Activated CD8-positive, alpha-beta T cell treated with anti-CD3 and anti-CD28 coated beads, Interleukin-2, amount 10 ng/mL, durations not matched to agents 7 days and 5 days (primary cell): ENCODE data around the gene INTS15. TPM values are rescaled to one million over a fixed set of nuclear protein-coding genes. Genes with fewer than 3 reads are reported as not detected.

Experiments used
- ATAC-seq: fragments of 150-1000 bp; cut with Tn5 transposase; one replicate; pipeline ENCODE4 v1.10.0; 2021; ENCODE audit warnings: moderate library complexity
- CTCF ChIA-PET: fragments of 350-600 bp; sonication (Branson Sonifier 250); formaldehyde crosslinking; loops from one replicate; lab custom pipeline; 2021; ENCODE audit warnings: antibody characterized with exemption; lab: Charles Lee
- POLR2A ChIA-PET: fragments of 350-600 bp; sonication (Branson Sonifier 250); formaldehyde crosslinking; loops from one replicate; lab custom pipeline; 2021; ENCODE audit warnings: antibody characterized with exemption; lab: Charles Lee
- DNase-seq: peaks from one replicate; pipeline ENCODE4 v3.0.0-alpha.2; 2020
- H3K27ac Mint-ChIP-seq: one replicate; pipeline ENCODE4 v1.8.0; 2021; ENCODE audit warnings: mild to moderate bottlenecking, mixed read lengths
- H3K27me3 Mint-ChIP-seq: one replicate; pipeline ENCODE4 v1.8.0; 2021; ENCODE audit warnings: low read depth, mixed read lengths
- H3K36me3 Mint-ChIP-seq: one replicate; pipeline ENCODE4 v1.8.0; 2021; ENCODE audit warnings: low read depth, mixed read lengths
- H3K4me1 Mint-ChIP-seq: one replicate; pipeline ENCODE4 v1.8.0; 2021; ENCODE audit warnings: low read depth, mixed read lengths
- H3K4me3 Mint-ChIP-seq: one replicate; pipeline ENCODE4 v1.8.0; 2021; ENCODE audit warnings: mild to moderate bottlenecking, mixed read lengths
- H3K9me3 Mint-ChIP-seq: one replicate; pipeline ENCODE4 v1.8.0; 2022; ENCODE audit warnings: mixed read lengths; ENCODE audit not compliant: insufficient read depth
- total RNA-seq, 2 experiments: library from RNA; stranded (reverse); gene quantifications; one replicate each; pipeline ENCODE4 v1.2.3, GENCODE V29; 2021

INTS15 gene
- total RNA-seq, 2 experiments from 2014 or later: 40.9 to 42.7 TPM

DNA sequence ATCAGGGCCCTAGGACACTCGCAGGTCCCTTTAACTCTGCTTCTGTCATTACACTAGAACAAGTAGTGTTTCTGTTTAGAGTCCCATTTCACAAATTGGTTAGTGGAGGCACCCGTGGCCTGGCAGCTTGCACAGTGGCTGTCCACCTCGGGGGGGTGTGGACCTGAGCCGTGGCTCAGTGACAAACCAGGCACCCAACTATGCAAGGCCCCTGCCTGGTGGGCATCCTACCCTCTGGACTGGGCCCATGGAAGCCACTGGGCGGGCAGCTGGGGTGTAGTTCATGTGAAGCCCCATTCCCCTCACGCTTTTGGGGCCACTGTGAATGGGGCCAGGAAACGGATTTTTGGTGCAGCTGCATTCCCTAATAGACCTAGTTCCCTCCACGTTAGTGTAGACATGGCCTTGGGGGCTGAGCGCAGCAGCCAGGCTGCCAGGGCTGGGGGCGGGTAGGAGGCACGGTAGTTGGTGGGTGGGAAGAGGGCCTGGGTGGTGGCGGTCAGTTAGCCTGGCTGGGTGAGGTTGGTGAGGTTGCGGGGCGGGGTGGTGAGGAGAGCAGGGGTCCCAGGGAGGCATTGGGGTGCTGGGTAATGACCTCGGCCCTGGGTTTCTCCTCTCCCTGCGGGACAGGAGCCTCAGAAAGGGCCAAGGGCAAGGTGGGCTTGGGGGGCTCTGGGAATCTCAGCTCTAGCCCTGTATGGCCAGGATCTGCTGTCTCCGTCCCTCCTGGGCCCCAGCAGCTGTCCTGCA is 66.0 kb downstream of the INTS15 start:
- no peak for DNase-seq
- H3K4me1 Mint-ChIP-seq: peaks cover 7% of the 10 kb centered on the region
- H3K9me3 Mint-ChIP-seq: peaks cover 3% of the 10 kb centered on the region
- H3K36me3 Mint-ChIP-seq: peaks cover 32% of the 10 kb centered on the region
- H3K27me3 Mint-ChIP-seq: peaks cover 2% of the 10 kb centered on the region
- no peak for ATAC-seq
- no peak overlapping the region for H3K4me3 Mint-ChIP-seq
- H3K27ac Mint-ChIP-seq: no peak overlapping the region
- ChIA-PET CTCF (no interaction called here), POLR2A (no interaction called here)

DNA sequence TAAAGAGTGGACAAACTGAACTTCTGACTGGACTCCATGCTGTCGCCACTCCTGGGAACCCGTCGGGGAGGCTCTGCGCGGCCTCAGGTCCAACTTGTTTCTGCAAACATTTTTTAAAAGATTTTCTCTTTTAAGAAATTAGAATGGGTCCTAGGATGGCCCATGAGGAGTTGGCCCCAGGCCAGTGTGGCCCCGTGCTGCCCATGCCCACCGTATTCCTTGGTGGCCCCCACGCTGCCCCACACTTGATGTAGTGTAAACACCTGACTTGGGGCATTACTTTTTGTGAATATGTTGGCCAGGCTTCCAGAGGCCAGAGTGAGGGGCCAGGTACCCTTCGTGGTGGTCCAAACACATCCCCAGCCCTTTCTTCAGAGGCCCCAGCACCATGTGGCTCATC is 66.6 kb downstream of the INTS15 start:
- CTCF ChIA-PET: no interaction called here
- Mint-ChIP-seq H3K27me3 (peaks cover 6% of the 10 kb centered on the region), H3K9me3 (peaks cover 3% of the 10 kb centered on the region), H3K4me1 (peaks cover 7% of the 10 kb centered on the region), H3K27ac (no peak overlapping the region), H3K36me3 (peaks cover 26% of the 10 kb centered on the region), H3K4me3 (no peak overlapping the region)
- DNase-seq (no peak), ATAC-seq (no peak)
- POLR2A ChIA-PET: interaction anchor here (0.6 kb wide), 1 partner anchor 49 kb away, joined by 3 read pairs; no protein-coding TSS in a partner anchor

Other genes starting within 250 kb of the INTS15 start
- 10 to 100 TPM; 11.6 to 16.7 TPM for gene FAM220A, start 241.1 kb upstream of the INTS15 start, total RNA-seq
- gene RAC1, start 215.5 kb upstream of the INTS15 start, total RNA-seq: 100 to 1,000 TPM; 182 to 186 TPM
- 10 to 100 TPM; 25.1 to 28.5 TPM for gene DAGLB, start 142.1 kb upstream of the INTS15 start, total RNA-seq
- 10 to 100 TPM; 60.3 to 61.9 TPM for gene KDELR2, start 105.9 kb upstream of the INTS15 start, total RNA-seq
- gene GRID2IP, start 38.6 kb upstream of the INTS15 start, total RNA-seq: under 1 TPM in 1 of 2 experiments, not detected in 1; 0.21 TPM
- gene ZDHHC4, start 12.6 kb upstream of the INTS15 start, total RNA-seq: 10 to 100 TPM; 29.3 to 35.7 TPM
- 1 to 10 TPM in 1 of 2 experiments, under 1 TPM in 1; 0.78 to 1.0 TPM for gene ZNF853, start 25.6 kb downstream of the INTS15 start, total RNA-seq
- gene ZNF316, start 47.3 kb downstream of the INTS15 start, total RNA-seq: 10 to 100 TPM; 24.2 to 26.8 TPM
- gene ZNF12, start 116.9 kb downstream of the INTS15 start, total RNA-seq: 10 to 100 TPM; 20.1 to 23.1 TPM
- 1 to 10 TPM in 1 of 2 experiments, under 1 TPM in 1; 0.63 to 1.1 TPM for gene RSPH10B2, start 164.1 kb downstream of the INTS15 start, total RNA-seq
- gene CCZ1B, start 236.3 kb downstream of the INTS15 start, total RNA-seq: 10 to 100 TPM; 69.8 to 70.0 TPM